SK-N-SH treated with all-trans-retinoic acid at 6 μM for 48 hours (cell line): Measurements from ENCODE around the gene ABCC6.
"Not testable (repeated sequence)": the region's sequence is repeated elsewhere in the genome, so short reads cannot be mapped to it uniquely, and the experiment has no call there.

Source experiments
- ARNTL ChIP-seq: fragments of 450-650 bp; formaldehyde crosslinking; IDR thresholded peaks from 2 replicates; pipeline ENCODE4 v1.5.0; 2020; ENCODE audit warnings: low read depth, mild to moderate bottlenecking, moderate library complexity, borderline replicate concordance
- CREB5 ChIP-seq: fragments of 250-450 bp; sonication (Bioruptor Pico); IDR thresholded peaks from 2 replicates; pipeline ENCODE4 v1.5.1; 2020; ENCODE audit warnings: low read depth, mild to moderate bottlenecking, moderate library complexity
- CSDC2 ChIP-seq: fragments of 250-450 bp; sonication (Bioruptor Pico); IDR thresholded peaks from 2 replicates; pipeline ENCODE4 v1.5.0; 2020; ENCODE audit warnings: mild to moderate bottlenecking, moderate library complexity
- ESRRG ChIP-seq: fragments of 250-450 bp; sonication (Bioruptor Pico); IDR thresholded peaks from 2 replicates; pipeline ENCODE4 v1.6.1; 2021; ENCODE audit warnings: mild to moderate bottlenecking
- PATZ1 ChIP-seq: fragments of 250-450 bp; sonication (Bioruptor Pico); IDR thresholded peaks from 2 replicates; pipeline ENCODE4 v1.8.0; 2020; ENCODE audit warnings: mild to moderate bottlenecking, moderate library complexity, borderline replicate concordance
- RARB ChIP-seq: fragments of 250-450 bp; sonication (Bioruptor Pico); IDR thresholded peaks from 2 replicates; pipeline ENCODE4 v1.8.0; 2021; ENCODE audit warnings: mild to moderate bottlenecking, moderate library complexity
- ZFP3 ChIP-seq: fragments of 250-450 bp; sonication (Bioruptor Pico); IDR thresholded peaks from 2 replicates; pipeline ENCODE4 v1.5.0; 2020; ENCODE audit warnings: mild to moderate bottlenecking, moderate library complexity

GRCh38 chr16:16267708-16268107, 44.4 kb upstream of the ABCC6 start:
- TF ChIP-seq ZFP3; PATZ1 (CRISPR knock-in tag); ESRRG (CRISPR knock-in tag); CSDC2; CREB5; ARNTL (CRISPR knock-in tag); RARB (CRISPR knock-in tag): not testable (repeated sequence)
